ENCODE results near the gene CCR5AS.

The CCR5AS gene

DNA sequence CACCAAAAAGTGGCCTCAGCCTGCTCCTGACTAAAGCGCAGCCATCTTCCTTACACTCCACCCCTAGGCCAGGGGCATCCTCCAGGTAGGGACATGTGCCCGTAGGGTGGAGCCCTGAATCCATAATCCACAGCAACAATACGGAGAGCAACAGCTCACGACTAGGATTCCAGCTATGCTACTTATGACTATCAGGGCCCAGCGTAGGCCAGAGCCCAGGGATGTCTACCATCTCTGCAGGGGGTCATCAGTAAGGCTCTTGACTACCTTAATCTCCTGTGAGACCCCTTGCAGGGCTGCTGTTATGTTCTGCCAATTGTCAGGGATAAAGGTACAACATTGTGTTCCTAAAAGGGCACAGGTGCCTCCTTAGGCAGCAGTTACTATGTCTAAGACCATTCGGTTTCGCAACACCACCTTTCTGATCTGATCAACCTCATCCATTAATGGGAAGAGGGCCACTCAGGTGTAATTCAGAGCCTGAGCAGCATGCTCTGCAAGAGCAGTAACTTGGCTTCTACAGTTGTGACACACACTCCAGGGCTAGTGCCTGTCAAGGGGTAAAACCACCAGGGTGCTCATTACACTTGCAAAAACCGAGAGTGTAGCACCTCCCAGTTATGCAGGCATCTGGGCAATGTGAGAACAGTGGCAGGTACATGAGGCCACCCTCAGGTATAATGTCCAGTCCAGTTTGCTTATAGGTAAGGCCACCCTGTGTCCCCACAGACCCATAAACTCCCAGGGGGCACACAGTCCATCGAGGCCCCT lies 11.2 kb upstream of the CCR5AS start:
- Histone ChIP-seq H3K27me3 (replicated peaks in 2 of 5; ENCODE audit: control insufficient read depth in 4 of 5, insufficient read depth in 5 of 5, low read length in 4 of 5) (no peaks in the 10 kb centered on the region), H3K4me1 (ENCODE audit: control extremely low read depth in 1 of 4, control insufficient read depth in 4 of 4, insufficient read depth in 4 of 4, low read length in 3 of 4) (peaks cover under 1 to 25% (median 21%) of the 10 kb centered on the region in 4 experiments), H3K36me3 (ENCODE audit: control insufficient read depth in 4 of 4, insufficient read depth in 4 of 4, low read length in 3 of 4) (no peaks in the 10 kb centered on the region), H3K27ac (ENCODE audit: insufficient read depth in 1 of 2, low read depth in 1 of 2, low read length in 2 of 2, poor library complexity in 1 of 2, severe bottlenecking in 2 of 2) (no peak overlapping the region), H3K4me3 (ENCODE audit: control insufficient read depth in 1 of 7, extremely low read depth in 1 of 7, insufficient read depth in 4 of 7, low read depth in 2 of 7, low read length in 6 of 7) (no peak overlapping the region), H3K9me3 (ENCODE audit: control extremely low read depth in 1 of 5, control insufficient read depth in 4 of 5, insufficient read depth in 2 of 5, low read depth in 1 of 5, low read length in 4 of 5) (no peaks in the 10 kb centered on the region)
- ChIA-PET POLR2A (no interaction called here), CTCF (interaction anchor here (1.0 to 1.5 kb wide), 2 partner anchors 11 to 32 kb away, joined by 3 to 4 read pairs; partner anchors contain the start of genes CCR5AS and CCRL2)
- WGBS (ENCODE audit: insufficient coverage): 83% methylated on average over 8 of the region's 9 CpGs
- no peak for DNase-seq

- no peak overlapping the region for H3K27ac ChIP-seq (ENCODE audit: insufficient read depth in 1 of 2, low read depth in 1 of 2, low read length in 2 of 2, poor library complexity in 1 of 2, severe bottlenecking in 2 of 2)
- ChIA-PET CTCF (interaction anchor here (0.7 to 1.7 kb wide), 4 partner anchors 12 to 213 kb away, joined by 3 to 6 read pairs (median 4); no protein-coding TSS in a partner anchor), POLR2A (no interaction called here)
Observed at GRCh38 chr3:46416811-46417510, 10.1 kb upstream of the CCR5AS start.

GRCh38 chr3:46416125-46416810 lies 9.4 kb upstream of the CCR5AS start:
- DNase-seq: peak in 2 of 3 donors; percentile 59 to 68
- ChIA-PET CTCF (interaction anchor here (0.7 to 1.7 kb wide), 8 partner anchors 8 to 213 kb away, joined by 3 to 6 read pairs (median 3); partner anchors contain the start of genes CCR5AS and CCRL2), POLR2A (interaction anchor here (1.0 kb wide), 1 partner anchor 10 kb away, joined by 4 read pairs; no protein-coding TSS in a partner anchor)
- no peaks in the 10 kb centered on the region for H3K9me3 ChIP-seq (ENCODE audit: control extremely low read depth in 1 of 5, control insufficient read depth in 4 of 5, insufficient read depth in 2 of 5, low read depth in 1 of 5, low read length in 4 of 5)
- H3K4me3 ChIP-seq (ENCODE audit: control insufficient read depth in 1 of 7, extremely low read depth in 1 of 7, insufficient read depth in 4 of 7, low read depth in 2 of 7, low read length in 6 of 7): no peak overlapping the region
- 35% methylated on average over 8 of the region's 10 CpGs for WGBS (ENCODE audit: insufficient coverage)
- H3K4me1 ChIP-seq (ENCODE audit: control extremely low read depth in 1 of 4, control insufficient read depth in 4 of 4, insufficient read depth in 4 of 4, low read length in 3 of 4): peaks cover 3 to 35% (median 28%) of the 10 kb centered on the region in 4 experiments
- H3K27me3 ChIP-seq (replicated peaks in 2 of 5; ENCODE audit: control insufficient read depth in 4 of 5, insufficient read depth in 5 of 5, low read length in 4 of 5): no peaks in the 10 kb centered on the region
- H3K27ac ChIP-seq (ENCODE audit: insufficient read depth in 1 of 2, low read depth in 1 of 2, low read length in 2 of 2, poor library complexity in 1 of 2, severe bottlenecking in 2 of 2): no peak overlapping the region
- H3K36me3 ChIP-seq (ENCODE audit: control insufficient read depth in 4 of 4, insufficient read depth in 4 of 4, low read length in 3 of 4): no peaks in the 10 kb centered on the region

More at GRCh38 chr3:46416811-46417510, 10.1 kb upstream of the CCR5AS start:
- no peaks in the 10 kb centered on the region for H3K36me3 ChIP-seq (ENCODE audit: control insufficient read depth in 4 of 4, insufficient read depth in 4 of 4, low read length in 3 of 4)
- no peak for DNase-seq
- no peaks in the 10 kb centered on the region for H3K27me3 ChIP-seq (replicated peaks in 2 of 5; ENCODE audit: control insufficient read depth in 4 of 5, insufficient read depth in 5 of 5, low read length in 4 of 5)
- H3K4me1 ChIP-seq (ENCODE audit: control extremely low read depth in 1 of 4, control insufficient read depth in 4 of 4, insufficient read depth in 4 of 4, low read length in 3 of 4): peaks cover 3 to 35% (median 28%) of the 10 kb centered on the region in 4 experiments
- H3K9me3 ChIP-seq (ENCODE audit: control extremely low read depth in 1 of 5, control insufficient read depth in 4 of 5, insufficient read depth in 2 of 5, low read depth in 1 of 5, low read length in 4 of 5): no peaks in the 10 kb centered on the region
- H3K4me3 ChIP-seq (ENCODE audit: control insufficient read depth in 1 of 7, extremely low read depth in 1 of 7, insufficient read depth in 4 of 7, low read depth in 2 of 7, low read length in 6 of 7): no peak overlapping the region
- WGBS (ENCODE audit: insufficient coverage): 93% methylated on average over 3 of the region's 7 CpGs

- H3K36me3 ChIP-seq (ENCODE audit: control insufficient read depth in 4 of 4, insufficient read depth in 4 of 4, low read length in 3 of 4): no peaks in the 10 kb centered on the region
- H3K4me3 ChIP-seq (ENCODE audit: control insufficient read depth in 1 of 7, extremely low read depth in 1 of 7, insufficient read depth in 4 of 7, low read depth in 2 of 7, low read length in 6 of 7): no peak overlapping the region
- WGBS (ENCODE audit: insufficient coverage): 100% methylated on average over 1 of the region's 4 CpGs
- H3K4me1 ChIP-seq (ENCODE audit: control extremely low read depth in 1 of 4, control insufficient read depth in 4 of 4, insufficient read depth in 4 of 4, low read length in 3 of 4): peaks cover 3 to 40% (median 30%) of the 10 kb centered on the region in 4 experiments
- H3K9me3 ChIP-seq (ENCODE audit: control extremely low read depth in 1 of 5, control insufficient read depth in 4 of 5, insufficient read depth in 2 of 5, low read depth in 1 of 5, low read length in 4 of 5): no peaks in the 10 kb centered on the region
- ChIA-PET POLR2A (no interaction called here), CTCF (interaction anchor here (0.9 to 1.4 kb wide), 3 partner anchors 10 to 36 kb away, joined by 3 to 4 read pairs (median 3); no protein-coding TSS in a partner anchor)
- no peak overlapping the region for H3K27ac ChIP-seq (ENCODE audit: insufficient read depth in 1 of 2, low read depth in 1 of 2, low read length in 2 of 2, poor library complexity in 1 of 2, severe bottlenecking in 2 of 2)
- H3K27me3 ChIP-seq (replicated peaks in 2 of 5; ENCODE audit: control insufficient read depth in 4 of 5, insufficient read depth in 5 of 5, low read length in 4 of 5): no peaks in the 10 kb centered on the region
- DNase-seq: no peak
Observed at GRCh38 chr3:46414739-46415138, 7.9 kb upstream of the CCR5AS start.

- 28% methylated on average over 3 of the region's 5 CpGs for WGBS (ENCODE audit: insufficient coverage)
- ChIA-PET POLR2A (no interaction called here), CTCF (interaction anchor here (1.0 kb wide), 1 partner anchor 13 kb away, joined by 3 read pairs; no protein-coding TSS in a partner anchor)
Observed at GRCh38 chr3:46413951-46414350, 7.1 kb upstream of the CCR5AS start.

GRCh38 chr3:46412786-46413298 lies 6.0 kb upstream of the CCR5AS start:
- 71% methylated on average over 1 of the region's 3 CpGs for WGBS (ENCODE audit: insufficient coverage)
- Histone ChIP-seq H3K4me1 (ENCODE audit: control extremely low read depth in 1 of 4, control insufficient read depth in 4 of 4, insufficient read depth in 4 of 4, low read length in 3 of 4) (peaks cover 15 to 59% (median 44%) of the 10 kb centered on the region in 4 experiments), H3K36me3 (ENCODE audit: control insufficient read depth in 4 of 4, insufficient read depth in 4 of 4, low read length in 3 of 4) (no peaks in the 10 kb centered on the region), H3K9me3 (ENCODE audit: control extremely low read depth in 1 of 5, control insufficient read depth in 4 of 5, insufficient read depth in 2 of 5, low read depth in 1 of 5, low read length in 4 of 5) (no peaks in the 10 kb centered on the region), H3K27me3 (replicated peaks in 2 of 5; ENCODE audit: control insufficient read depth in 4 of 5, insufficient read depth in 5 of 5, low read length in 4 of 5) (no peaks in the 10 kb centered on the region), H3K27ac (ENCODE audit: insufficient read depth in 1 of 2, low read depth in 1 of 2, low read length in 2 of 2, poor library complexity in 1 of 2, severe bottlenecking in 2 of 2) (no peak overlapping the region), H3K4me3 (ENCODE audit: control insufficient read depth in 1 of 7, extremely low read depth in 1 of 7, insufficient read depth in 4 of 7, low read depth in 2 of 7, low read length in 6 of 7) (no peak overlapping the region)
- ChIA-PET POLR2A (no interaction called here), CTCF (interaction anchor here (1.0 kb wide), 1 partner anchor 14 kb away, joined by 3 read pairs; no protein-coding TSS in a partner anchor)
- no peak for DNase-seq

More at GRCh38 chr3:46413951-46414350, 7.1 kb upstream of the CCR5AS start:
- Histone ChIP-seq H3K27me3 (replicated peaks in 2 of 5; ENCODE audit: control insufficient read depth in 4 of 5, insufficient read depth in 5 of 5, low read length in 4 of 5) (no peaks in the 10 kb centered on the region), H3K27ac (ENCODE audit: insufficient read depth in 1 of 2, low read depth in 1 of 2, low read length in 2 of 2, poor library complexity in 1 of 2, severe bottlenecking in 2 of 2) (peak overlapping the region in 1 of 2 experiments; percentile 27), H3K9me3 (ENCODE audit: control extremely low read depth in 1 of 5, control insufficient read depth in 4 of 5, insufficient read depth in 2 of 5, low read depth in 1 of 5, low read length in 4 of 5) (no peaks in the 10 kb centered on the region), H3K4me3 (ENCODE audit: control insufficient read depth in 1 of 7, extremely low read depth in 1 of 7, insufficient read depth in 4 of 7, low read depth in 2 of 7, low read length in 6 of 7) (no peak overlapping the region), H3K4me1 (ENCODE audit: control extremely low read depth in 1 of 4, control insufficient read depth in 4 of 4, insufficient read depth in 4 of 4, low read length in 3 of 4) (peaks cover 11 to 48% (median 34%) of the 10 kb centered on the region in 4 experiments), H3K36me3 (ENCODE audit: control insufficient read depth in 4 of 4, insufficient read depth in 4 of 4, low read length in 3 of 4) (no peaks in the 10 kb centered on the region)
- DNase-seq: no peak
